Inferior parietal cortex (tissue), 1 donor: Measurements from ENCODE around the gene PKD1.
"Not testable (repeated sequence)": the region's sequence is repeated elsewhere in the genome, so short reads cannot be mapped to it uniquely, and the experiment has no call there.

Experiments used
- DNase-seq: peaks from one replicate; pipeline ENCODE4 v3.0.0-alpha.2; 2016; ENCODE audit errors: extremely low spot score

Gene PKD1

DNA sequence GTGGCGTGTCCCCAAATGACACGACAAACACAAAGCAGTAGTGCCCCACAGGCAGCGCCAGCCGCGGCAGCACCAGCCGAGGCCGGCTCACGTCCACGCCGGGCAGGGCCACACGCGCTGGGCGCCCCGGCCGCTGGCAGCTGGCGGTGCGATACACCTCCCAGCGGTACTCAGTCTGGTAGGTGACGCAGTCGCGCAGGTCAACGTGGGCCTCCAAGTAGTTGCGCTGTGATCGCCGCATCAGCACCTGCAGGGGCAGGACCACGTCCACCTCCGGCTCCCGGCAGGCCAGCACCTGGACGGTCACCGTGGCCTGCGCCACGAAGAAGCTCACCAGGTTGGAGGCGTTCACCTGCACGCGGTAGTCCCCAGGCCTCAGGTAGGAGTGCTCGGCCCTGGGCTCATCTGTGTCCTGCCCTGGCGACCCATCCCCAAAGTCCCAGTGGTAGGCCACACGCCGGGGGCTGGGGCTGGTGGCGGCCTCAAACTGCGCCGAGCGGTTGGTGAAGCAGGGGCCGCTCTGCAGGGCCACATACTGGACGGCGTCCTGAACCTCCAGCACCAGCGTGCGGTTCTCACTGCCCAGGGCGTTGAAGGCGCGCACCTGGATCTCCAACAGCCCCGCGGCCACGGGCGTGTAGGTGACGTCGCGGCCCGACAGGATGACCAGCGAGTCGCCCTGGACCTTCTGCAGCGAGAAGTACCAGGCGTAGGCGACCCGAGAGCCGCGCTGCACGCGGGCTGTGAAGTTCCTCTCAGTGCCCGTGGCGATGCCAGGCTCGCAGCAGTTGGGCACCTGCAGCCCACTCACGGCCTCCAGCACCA, 27.0 kb downstream of the PKD1 start:
- DNase-seq, result not testable (repeated sequence)

DNA sequence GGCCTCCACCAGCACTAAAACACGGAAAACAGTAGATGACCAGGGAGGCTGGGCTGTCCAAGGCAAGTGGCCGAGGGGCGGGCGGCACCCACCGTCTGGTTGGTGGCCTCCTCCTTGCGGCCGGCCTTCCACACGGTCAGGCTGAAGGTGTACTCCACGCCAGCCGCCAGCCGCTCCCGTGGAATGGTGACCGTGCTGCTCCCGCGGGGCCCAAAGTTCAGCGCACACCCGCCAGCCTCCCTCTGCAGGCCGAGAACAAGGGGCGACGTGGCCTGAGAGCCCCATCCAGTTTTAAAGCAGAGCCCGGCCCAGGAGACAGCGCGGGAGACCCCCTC, 27.9 kb downstream of the PKD1 start:
- DNase-seq, result not testable (repeated sequence)

- DNase-seq, result not testable (repeated sequence)
These were observed 28.4 kb downstream of the PKD1 start for GRCh38 chr16:2107121-2107790.

DNA sequence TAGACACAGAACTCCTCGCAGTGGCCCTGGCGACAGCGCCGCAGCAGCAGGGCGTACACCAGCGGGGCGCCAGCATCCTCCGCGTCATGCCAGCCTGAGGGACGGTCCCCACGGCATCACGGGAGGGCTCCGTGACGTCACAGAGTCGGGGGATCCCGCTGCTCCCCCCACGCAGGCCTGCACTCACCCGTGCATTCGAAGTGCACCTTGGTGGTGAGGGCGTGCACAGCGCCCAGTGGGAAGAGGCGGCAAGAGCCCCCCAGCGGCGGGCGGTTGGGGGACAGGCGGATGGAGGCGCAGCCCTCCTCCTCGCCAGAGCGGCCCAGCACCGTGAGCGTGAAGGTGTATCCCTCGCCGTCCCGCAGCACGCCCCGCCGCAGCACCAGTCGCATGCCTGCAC, 29.5 kb downstream of the PKD1 start:
- DNase-seq, result not testable (repeated sequence)

DNA sequence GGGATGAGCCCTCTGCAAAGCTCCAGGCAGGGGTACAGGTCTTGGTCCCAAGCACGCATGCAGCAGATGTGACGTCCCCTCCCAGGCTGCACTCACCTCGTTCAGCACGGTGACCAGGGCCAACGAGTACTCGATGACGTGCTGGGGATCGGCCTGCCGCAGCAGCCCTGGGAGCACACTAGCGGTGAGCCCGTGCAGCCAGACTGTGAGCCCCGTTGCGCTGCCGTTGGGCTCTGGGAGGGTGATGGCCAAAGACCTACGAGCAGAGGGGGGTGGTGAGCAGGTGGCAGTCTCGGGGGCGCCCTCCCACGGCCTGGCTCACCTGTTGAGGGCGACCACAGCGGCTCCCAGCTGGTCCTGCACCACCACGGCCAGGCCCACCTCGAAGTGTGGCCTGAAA, 29.9 kb downstream of the PKD1 start:
- not testable (repeated sequence) for DNase-seq

DNA sequence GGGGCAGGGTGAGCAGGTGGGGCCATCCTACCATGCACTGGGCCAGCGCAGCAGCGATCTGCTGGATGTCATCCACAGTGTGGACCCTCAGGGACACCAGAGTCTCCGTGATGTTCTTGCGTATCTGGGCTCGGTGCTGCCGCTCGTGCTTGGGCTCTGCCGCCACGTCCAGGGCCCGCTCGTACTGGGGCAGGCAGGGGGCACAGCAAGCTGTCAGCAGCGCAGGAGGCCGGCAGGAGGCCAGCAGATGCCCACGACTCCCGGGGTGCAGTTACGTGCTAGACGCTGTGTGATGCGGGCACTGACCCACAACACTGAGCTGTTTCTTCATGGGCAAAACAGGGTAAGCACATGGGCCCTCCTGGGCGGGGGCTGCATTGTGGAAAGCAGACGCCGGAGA, 30.4 kb downstream of the PKD1 start:
- not testable (repeated sequence) for DNase-seq

GRCh38 chr16:2104464-2104863, 31.2 kb downstream of the PKD1 start:
- DNase-seq, result not testable (repeated sequence)

DNA sequence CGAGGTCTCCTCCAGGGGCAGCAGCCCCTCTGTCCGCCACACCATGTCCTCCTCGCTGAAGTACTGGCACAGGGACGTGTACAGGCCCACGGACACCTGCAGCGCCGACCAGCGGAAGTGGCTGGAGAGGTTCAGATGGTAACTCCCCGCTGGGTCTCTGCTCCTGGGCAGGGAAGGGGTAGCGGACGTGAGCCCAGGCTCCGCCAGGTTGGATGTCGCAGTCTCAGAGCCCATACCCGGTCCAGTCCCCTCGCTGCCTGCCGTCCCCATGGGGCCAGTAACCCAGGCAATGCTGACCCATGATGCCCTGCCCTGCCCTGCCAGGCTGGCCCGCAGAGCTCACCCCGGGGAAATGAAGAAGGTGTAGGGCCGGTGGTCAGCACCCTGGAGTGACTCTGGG, 33.2 kb downstream of the PKD1 start:
- DNase-seq, result no peak

DNA sequence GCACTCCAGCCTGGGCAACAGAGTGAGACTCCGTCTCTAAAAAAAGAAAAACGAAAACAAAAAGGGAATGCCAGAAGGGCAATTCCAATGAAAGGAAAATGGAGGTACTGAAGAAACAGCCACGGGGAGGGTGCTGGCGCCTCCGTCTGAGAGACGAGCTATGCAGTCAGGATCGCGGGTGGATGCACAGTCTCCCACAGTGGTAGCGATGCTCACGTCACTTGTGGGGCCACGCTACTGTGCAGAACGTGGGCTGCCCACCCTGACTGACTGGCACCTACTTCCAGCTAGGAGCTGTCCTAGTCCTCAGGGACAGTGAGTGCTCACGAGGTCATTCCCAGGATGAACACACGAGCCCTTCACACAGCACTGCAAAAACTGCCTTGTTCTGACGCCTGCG, 34.1 kb downstream of the PKD1 start:
- DNase-seq, result not testable (repeated sequence)

DNA sequence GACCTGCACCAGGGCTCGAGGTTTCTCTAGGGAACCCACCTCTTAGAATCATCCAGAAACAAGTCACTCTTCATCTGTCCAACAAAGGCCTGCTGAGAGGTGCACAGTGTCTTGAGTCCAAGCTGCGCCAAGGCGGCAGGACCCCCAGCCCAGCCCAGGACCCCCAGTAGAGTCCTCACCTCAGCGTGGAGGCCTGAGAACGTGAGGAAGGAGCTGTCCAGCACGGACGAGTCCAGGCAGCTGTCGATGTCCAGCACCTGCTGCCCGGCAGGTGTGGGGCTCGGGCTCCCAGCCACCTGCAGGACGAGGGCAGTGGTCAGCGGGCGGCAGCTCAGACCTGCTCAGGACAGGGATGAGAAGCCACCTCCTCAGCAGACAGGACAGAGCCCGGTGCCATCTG, 38.0 kb downstream of the PKD1 start:
- DNase-seq, result not testable (repeated sequence)

DNA sequence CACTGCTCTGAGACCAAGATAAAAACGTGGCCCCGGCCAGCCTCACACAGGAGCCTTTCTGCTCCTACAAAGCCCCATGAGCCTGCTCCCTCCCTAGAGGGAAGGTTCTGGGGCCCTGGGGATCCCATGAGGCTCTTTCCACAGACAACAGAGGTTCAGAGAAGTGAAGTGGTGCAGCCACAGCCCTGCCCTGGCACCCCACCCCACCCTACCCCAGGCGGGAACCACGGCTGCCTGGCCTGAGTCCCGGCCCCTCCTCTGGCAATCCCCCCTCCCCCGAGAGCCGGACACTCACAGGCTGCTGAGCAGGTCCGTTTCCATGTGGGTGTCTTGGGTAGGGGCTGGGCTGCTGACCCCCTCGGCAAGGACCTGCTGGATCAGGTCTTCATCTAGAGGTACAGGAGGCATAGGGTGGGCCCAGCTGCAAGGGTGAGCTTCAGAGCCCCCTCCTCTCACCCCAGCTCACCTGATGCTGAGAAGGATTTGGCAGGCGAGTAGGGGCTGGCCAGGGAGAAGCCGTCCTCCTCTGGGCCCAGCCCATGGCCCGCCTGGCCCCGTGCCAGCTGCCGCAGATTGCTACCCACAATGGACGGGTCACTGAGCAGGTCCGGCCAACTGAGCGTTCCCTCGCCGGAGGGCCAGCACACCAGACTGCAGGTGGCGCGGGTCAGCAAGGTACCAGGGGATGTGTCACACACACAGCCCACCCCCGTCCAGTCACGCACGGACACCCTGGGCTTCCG, 38.7 kb downstream of the PKD1 start:
- no peak for DNase-seq

- no peak for DNase-seq
These were observed 39.6 kb downstream of the PKD1 start for GRCh38 chr16:2095918-2096582.

DNA sequence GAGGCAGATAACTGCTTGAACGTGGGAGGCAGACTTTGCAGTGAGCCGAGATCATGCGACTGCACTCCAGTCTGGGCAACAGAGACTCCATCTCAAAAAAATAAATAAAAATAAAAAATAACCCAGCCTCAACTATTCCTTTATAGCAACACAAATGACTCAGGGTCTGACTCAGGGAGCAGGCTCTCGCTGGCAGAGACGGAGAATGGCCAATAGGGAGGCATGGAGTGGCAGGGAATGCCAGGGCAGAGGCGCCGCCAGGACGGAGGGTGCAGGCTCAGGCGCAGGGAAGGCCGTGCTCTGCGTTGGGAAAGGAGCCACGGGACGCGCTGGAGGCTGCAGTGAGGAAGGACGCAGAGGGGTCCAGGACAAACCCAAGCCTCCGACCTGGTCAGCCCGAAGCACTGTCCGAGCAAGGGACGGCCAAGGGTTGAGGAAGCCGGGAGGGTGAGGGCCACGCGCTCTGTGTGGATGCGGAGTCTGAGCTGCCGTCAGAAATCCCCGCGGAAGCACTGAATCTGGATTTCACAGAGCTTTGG, 40.3 kb downstream of the PKD1 start:
- no peak for DNase-seq

DNA sequence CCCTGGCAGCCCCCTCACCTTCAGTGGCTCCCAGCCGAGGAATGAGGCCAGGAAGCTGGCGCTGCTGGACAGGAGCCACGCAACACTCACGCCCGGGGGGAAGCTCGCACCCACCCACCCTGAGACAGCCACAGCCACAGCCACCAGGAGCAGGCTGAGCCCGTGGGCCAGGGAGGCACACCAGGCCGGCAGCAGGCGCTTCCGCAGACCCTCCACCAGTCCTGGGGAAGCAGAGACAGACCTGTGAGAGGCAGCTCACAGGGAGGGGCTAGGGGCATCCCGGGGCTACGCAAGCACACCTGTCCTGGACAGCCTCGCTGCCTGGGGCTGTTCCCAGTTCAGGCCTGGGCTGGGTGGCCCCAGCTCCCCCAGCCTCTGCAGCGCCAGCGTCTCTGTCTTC, 41.9 kb downstream of the PKD1 start:
- no peak for DNase-seq

GRCh38 chr16:2092866-2093265, 42.8 kb downstream of the PKD1 start:
- DNase-seq, result no peak

GRCh38 chr16:2092256-2092620, 43.5 kb downstream of the PKD1 start:
- DNase-seq, result no peak

GRCh38 chr16:2091547-2092255, 44.0 kb downstream of the PKD1 start:
- DNase-seq, result no peak

DNA sequence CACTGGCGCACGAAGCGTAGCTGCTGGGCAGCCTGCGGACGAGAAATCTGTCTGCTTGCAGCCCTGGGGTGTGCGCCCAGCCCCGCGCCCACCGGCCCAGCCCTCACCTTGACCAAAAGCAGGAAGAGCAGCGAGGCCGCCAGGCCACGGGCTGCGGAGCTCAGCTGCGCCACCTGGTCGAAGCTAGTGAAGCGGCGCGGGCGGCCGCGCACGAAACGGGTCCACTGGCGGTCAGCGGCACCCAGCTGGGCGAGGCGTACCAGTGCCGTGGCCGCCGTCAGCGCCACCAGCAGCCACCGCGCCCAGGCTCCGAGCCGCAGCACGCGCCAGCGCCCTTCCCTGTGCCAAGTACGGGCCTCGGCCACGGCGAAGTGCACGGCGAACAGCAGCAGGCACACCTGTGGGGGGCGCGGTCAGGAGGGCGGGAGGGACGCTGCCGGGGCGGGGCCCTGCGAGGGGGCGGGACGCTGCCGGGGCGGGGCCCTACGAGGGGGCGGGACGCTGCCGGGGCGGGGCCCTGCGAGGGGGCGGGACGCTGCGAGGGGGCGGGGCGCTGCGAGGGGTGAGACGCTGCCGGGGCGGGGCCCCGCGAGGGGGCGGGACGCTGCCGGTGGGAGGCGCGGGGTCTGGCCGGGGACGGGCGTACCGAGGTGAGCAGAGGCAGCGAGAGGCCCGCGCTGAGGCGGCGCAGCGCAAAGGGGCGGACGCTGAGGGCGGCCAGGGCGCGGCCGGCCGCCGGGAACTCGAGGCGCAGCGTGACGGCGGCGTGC, 44.7 kb downstream of the PKD1 start:
- DNase-seq, result no peak

DNA sequence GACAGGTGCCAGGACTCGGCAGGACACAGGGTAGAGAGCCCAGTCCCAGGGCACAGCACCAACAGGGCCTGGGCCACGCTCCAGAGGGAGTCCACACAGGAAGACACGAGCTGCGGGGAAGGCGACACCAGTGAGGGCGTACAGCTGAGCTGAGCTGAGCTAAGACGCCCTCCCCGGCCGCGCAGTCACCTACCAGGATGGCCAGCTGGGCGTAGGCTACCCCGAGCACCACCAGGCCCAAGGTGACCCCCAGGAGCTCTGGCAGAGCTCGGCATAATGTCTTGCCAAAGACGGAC, 45.3 kb downstream of the PKD1 start:
- DNase-seq, result no peak

DNA sequence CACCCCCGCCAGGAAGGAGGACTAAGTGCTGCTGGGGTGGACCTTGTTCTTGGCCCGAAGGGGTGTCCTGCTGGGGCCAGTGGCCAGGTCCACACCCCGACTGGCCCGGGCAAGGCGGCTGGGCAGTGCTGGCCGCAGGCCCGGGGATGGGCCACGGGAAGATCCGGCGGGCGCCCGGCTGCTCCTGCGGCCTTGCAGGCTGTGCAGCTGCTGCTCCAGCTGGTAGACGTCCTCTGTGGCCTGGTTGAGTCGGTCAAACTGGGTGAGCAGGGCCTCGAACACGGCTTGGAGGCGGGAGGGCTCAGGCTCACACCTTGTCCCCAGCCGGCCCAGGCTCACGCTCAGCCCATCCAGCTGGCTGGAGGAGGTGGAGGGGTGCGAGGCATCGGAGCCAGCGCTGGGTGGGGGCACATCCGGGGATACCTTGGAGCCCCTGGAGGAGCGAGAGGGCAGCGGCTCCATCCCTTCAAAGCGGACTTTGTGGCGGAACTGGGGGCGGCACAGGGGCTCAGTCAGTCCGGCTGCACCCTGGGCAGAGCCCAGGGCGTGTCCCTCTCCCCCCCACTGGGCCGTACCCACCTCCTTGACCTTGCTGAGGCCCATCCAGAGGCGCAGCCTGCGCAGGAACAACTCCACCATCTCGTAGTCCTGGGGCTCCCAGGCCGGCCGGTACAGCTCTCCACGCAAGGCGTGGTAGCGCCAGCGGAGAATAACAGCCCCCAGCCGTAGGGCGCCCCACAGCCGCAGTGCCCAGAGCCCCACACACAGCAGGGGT, 45.8 kb downstream of the PKD1 start:
- DNase-seq, result no peak
